Heart left ventricle (tissue), 16 donors: ENCODE data around the gene PARD3. TPM values are rescaled to one million over a fixed set of nuclear protein-coding genes. Genes with fewer than 3 reads are reported as not detected.

Experiments used
- ATAC-seq, 4 donors: fragments of 200-7000 bp; cut with Tn5 transposase; one replicate each; pipeline ENCODE4 v1.9.1; 2020 to 2022; ENCODE audit warnings: moderate library complexity in 4 of 4, mild to moderate bottlenecking in 3 of 4, moderate number of reproducible peaks in 1 of 4
- DNase-seq, 5 donors: peaks; one replicate each; pipeline ENCODE4 v3.0.0-alpha.2; 2020
- H3K27ac ChIP-seq, 12 donors: fragments of 200-600 bp; sonication (generic) in 4 of 12; one replicate each; pipeline versions ENCODE4 v1.5.0 to v1.8.0; 2016 to 2022; ENCODE audit warnings: mild to moderate bottlenecking in 2 of 12
- H3K27me3 ChIP-seq, 9 donors: fragments of 200-600 bp; sonication (generic) in 2 of 9; one replicate each; pipeline versions ENCODE4 v1.5.1 to v1.8.0; 2016 to 2022; ENCODE audit warnings: mild to moderate bottlenecking in 3 of 9
- H3K36me3 ChIP-seq, 9 donors: fragments of 200-600 bp; sonication (generic) in 2 of 9; one replicate each; pipeline versions ENCODE4 v1.5.0 to v1.8.0; 2018 to 2022; ENCODE audit warnings: mild to moderate bottlenecking in 2 of 9
- H3K4me1 ChIP-seq, 12 donors: fragments of 200-600 bp; sonication (generic) in 4 of 12; one replicate each; pipeline versions ENCODE4 v1.5.0 to v1.8.0; 2016 to 2022; ENCODE audit warnings: mild to moderate bottlenecking in 3 of 12
- H3K4me3 ChIP-seq, 12 donors: fragments of 200-600 bp; sonication (generic) in 4 of 12; one replicate each; pipeline versions ENCODE4 v1.5.0 to v1.8.0; 2017 to 2022; ENCODE audit warnings: mild to moderate bottlenecking in 9 of 12, moderate library complexity in 4 of 12
- H3K9me3 ChIP-seq, 12 donors: fragments of 200-600 bp; sonication (generic) in 4 of 12; one replicate each; pipeline versions ENCODE4 v1.5.0 to v1.8.0; 2016 to 2022; ENCODE audit warnings: mild to moderate bottlenecking in 1 of 12
- CTCF ChIP-seq, 12 donors: fragments of 200-600 bp; sonication (generic) in 4 of 12; IDR thresholded peaks; one replicate each; pipeline versions ENCODE4 v1.5.0 to v1.8.0; 2018 to 2022; ENCODE audit warnings: antibody characterized with exemption in 12 of 12, mild to moderate bottlenecking in 5 of 12
- POLR2A ChIP-seq, 2 donors: fragments of 450-650 bp; IDR thresholded peaks; one replicate each; pipeline ENCODE4 v1.6.1; 2017; ENCODE audit warnings: antibody characterized with exemption in 2 of 2, mild to moderate bottlenecking in 2 of 2, moderate library complexity in 2 of 2
- WGBS, 4 donors: extraction: QIAGEN DNeasy Blood & Tissue Kit in 2 of 4; methylation state at CpG; one replicate each; pipeline versions ENCODE4 v1.1.5 to v1.1.7; 2013 to 2018; 5-methylcytosine and 5-hydroxymethylcytosine counted together
- intact Hi-C, 10 donors: fragments of 100-400 bp; cut with DNase I; formaldehyde crosslinking; loops; one replicate each; pipeline versions ENCODE4 v1.11.1 to v1.14.2; 2022
- polyA plus RNA-seq, 2 donors: library from polyadenylated mRNA; stranded (reverse); fragments of 200-250 nt; gene quantifications; one replicate each; pipeline ENCODE4 v1.2.3, GENCODE V29; 2013
- total RNA-seq, 9 donors: library from RNA; depleted of rRNA in 2 of 9; stranded (reverse); fragments of >200 nt in 2 of 9; fragmentation: NEBNext Ultra II Directional in 3 of 9; extraction: Animal tissue kit (Norgen Biotek cat#: 25700) in 3 of 9; gene quantifications; one replicate each; pipeline versions ENCODE4 v1.1.0 to v1.2.4, GENCODE V29; 2016 to 2023
- donor health status: ischemic (EF 13 %, LVEDD 7.1; RV severe dilation, severe dysfunction).
- donor health status: healthy with polysubstance abuse.
- donor health status: DM: no; HTN: yes; CAD: no.
- donor health status: DM: no; HTN: no; CAD: no.
- donor health status: ischemic (EF 25% LVEDD 6.9; RV normal size, moderate dysfunction).
- donor health status: ischemic (EF 25% LVEDD 5.7; RV mildly dilated, moderate dysfunction).
- donor health status: healthy.
- donor health status: DM: yes; HTN: yes; CAD: no.
- donor health status: ischemic (EF 35%, LVEDD 5.7; RV mildly dilated, moderate dysfunction).
- donor health status: nonischemic (EF 11% LVEDD 7.7; RV severe dilation, severe dysfunction).
- donor health status: DM: yes; HTN: yes; CAD: no.
- donor health status: PGD.
- donor health status: ischemic (EF 29% LVEDD 5.4; RV normal size, mild dysfunction).
- donor health status: nonischemic (EF 23%, LVEDD 6.1; RV moderate dilation, normal function).

Gene PARD3
- total and polyA plus RNA-seq, 11 donors, result 24.8 to 69.7 (median 33.1) TPM

DNA sequence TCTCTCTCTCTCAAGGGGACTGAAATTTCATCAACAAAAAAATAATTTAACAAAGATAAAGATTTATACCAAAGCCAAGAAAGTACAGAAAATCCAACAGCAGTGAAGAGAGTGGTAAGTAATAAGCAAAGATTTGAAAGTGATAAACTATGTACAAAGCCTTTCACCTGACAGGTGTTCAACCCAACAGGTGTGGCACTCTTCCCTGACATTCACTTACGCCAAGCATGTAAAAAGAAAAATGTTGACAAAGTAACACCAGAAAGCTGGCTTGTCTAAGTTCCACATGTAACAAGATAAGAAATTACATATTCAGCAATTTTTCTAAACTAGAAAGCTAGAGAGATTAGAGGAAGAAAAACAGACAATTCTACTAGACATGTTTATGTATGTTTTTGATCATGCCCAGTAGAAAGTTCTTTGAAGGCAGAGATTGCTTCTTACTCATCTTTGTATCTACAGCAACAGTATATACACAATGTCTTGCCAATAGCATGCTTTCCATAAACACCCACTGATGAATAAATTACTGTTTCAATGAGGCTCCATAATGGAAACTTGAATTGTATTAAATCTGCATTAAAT lies 468.5 kb downstream of the PARD3 start:
- Histone ChIP-seq H3K4me1 (peaks cover 0 to 9% (median 0%) of the 10 kb centered on the region in 12 donors), H3K4me3 (no peak overlapping the region), H3K9me3 (no peaks in the 10 kb centered on the region), H3K27ac (no peak overlapping the region), H3K36me3 (peaks cover 0 to 10% (median 0%) of the 10 kb centered on the region in 9 donors), H3K27me3 (no peaks in the 10 kb centered on the region)
- WGBS, 4 donors, result 90 to 98% (median 96%) methylated on average over 1 of the region's 1 CpG
- TF ChIP-seq POLR2A (IDR thresholded peaks at IDR 0.05) (no peak), CTCF (IDR thresholded peaks at IDR 0.05) (no peak)
- ATAC-seq (no peak), DNase-seq (no peak)
- intact Hi-C loops, result no loop called here

DNA sequence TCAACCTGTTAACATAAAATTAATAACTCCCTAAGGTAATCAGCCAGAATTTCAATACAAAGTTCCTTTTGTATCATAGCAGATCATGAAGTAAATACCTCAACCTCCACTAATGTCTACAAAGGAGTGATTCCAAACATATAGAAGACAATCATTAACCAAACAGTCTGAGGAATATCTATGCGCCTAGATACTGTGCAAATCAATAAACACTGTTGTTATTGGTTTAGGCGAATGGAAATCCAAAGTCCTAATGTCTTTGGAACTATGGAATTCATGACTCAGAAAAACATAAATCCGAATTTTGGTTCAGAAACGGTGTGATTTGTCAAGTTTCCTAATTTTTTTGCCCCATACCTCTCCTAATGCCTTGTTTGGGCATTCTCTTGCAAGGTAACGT lies 469.7 kb downstream of the PARD3 start:
- Histone ChIP-seq H3K9me3 (no peaks in the 10 kb centered on the region), H3K27me3 (no peaks in the 10 kb centered on the region), H3K36me3 (peaks cover 0 to 10% (median 0%) of the 10 kb centered on the region in 9 donors), H3K4me1 (peaks cover 0 to 15% (median 1%) of the 10 kb centered on the region in 12 donors), H3K27ac (no peak overlapping the region), H3K4me3 (no peak overlapping the region)
- DNase-seq (no peak), ATAC-seq (no peak)
- TF ChIP-seq POLR2A (IDR thresholded peaks at IDR 0.05), result no peak
- TF ChIP-seq CTCF (IDR thresholded peaks at IDR 0.05), result no peak
- intact Hi-C loops, result no loop called here
- 87 to 98% (median 90%) methylated on average over 5 of the region's 5 CpGs for WGBS, 4 donors

DNA sequence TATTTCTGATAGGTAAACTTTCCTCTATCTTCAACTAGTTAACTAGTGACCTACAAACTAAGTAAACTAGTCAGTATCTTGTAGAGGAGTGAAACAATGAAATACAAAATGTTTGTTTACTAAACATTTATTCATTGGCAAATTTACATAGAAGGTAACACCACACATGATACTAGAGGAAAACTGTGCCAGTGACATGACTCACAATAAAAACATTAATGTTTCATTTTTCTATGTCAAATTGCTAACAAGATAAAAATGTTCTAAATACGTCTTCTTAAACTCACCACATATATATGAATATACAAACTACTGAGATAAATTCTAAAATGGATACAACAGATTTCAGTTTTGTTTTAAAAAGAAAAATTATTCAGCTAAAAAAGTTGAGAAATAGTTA lies 471.3 kb downstream of the PARD3 start:
- intact Hi-C loops, result no loop called here
- DNase-seq (no peak), ATAC-seq (no peak)
- Histone ChIP-seq H3K36me3 (peaks cover 0 to 10% (median 0%) of the 10 kb centered on the region in 9 donors), H3K27me3 (no peaks in the 10 kb centered on the region), H3K4me1 (peaks cover 0 to 23% (median 1%) of the 10 kb centered on the region in 12 donors), H3K27ac (no peak overlapping the region), H3K4me3 (no peak overlapping the region), H3K9me3 (no peaks in the 10 kb centered on the region)
- TF ChIP-seq POLR2A (IDR thresholded peaks at IDR 0.05), result no peak
- no peak for TF ChIP-seq CTCF (IDR thresholded peaks at IDR 0.05)
- WGBS, 4 donors, result 71 to 88% (median 76%) methylated on average over 1 of the region's 1 CpG

DNA sequence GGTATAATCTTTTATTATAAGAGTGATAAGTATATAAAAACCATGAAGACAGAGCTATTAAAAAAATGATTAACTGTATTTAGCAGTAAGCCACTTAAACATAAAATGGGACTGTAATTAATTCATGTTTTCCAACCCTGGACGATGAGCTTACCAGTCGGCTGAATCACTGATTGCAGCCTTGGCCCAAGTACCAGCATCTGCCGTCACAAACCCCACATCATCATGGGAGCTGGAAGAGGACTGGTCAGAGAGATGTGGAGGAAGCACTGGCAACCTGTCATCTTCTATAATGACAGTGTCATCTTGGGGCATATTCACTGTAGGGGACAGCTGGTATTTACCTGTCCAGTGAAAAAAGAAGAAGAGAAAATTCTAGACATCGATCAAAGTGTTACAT lies 473.6 kb downstream of the PARD3 start:
- peak in 1 of 4 donors; percentile 67 for ATAC-seq

More for the DNA sequence above, 473.6 kb downstream of the PARD3 start:
- Histone ChIP-seq H3K9me3 (no peaks in the 10 kb centered on the region), H3K27ac (no peak overlapping the region), H3K36me3 (no peaks in the 10 kb centered on the region), H3K4me3 (peak overlapping the region in 1 of 12 donors; percentile 35), H3K27me3 (no peaks in the 10 kb centered on the region), H3K4me1 (peaks cover 0 to 23% (median 1%) of the 10 kb centered on the region in 12 donors)
- 64 to 72% (median 68%) methylated on average over 4 of the region's 4 CpGs for WGBS, 4 donors
- TF ChIP-seq CTCF (IDR thresholded peaks at IDR 0.05), result no peak
- no peak for TF ChIP-seq POLR2A (IDR thresholded peaks at IDR 0.05)
- intact Hi-C loops, result no loop called here
- no peak for DNase-seq
